SU-DHL-6 (cell line): Measurements from ENCODE around the gene TAS1R2.

ENCODE experiments used
- H2AFZ ChIP-seq: fragments of 200-600 bp; sonication (generic); 2 replicates; pipeline ENCODE4 v1.6.1; 2014; ENCODE audit warnings: low read depth, mild to moderate bottlenecking, moderate library complexity, mixed read lengths, antibody characterized with exemption, low read length; ENCODE audit not compliant: severe bottlenecking
- H3F3A ChIP-seq: fragments of 200-600 bp; shearing (Covaris generic); 2 replicates; pipeline ENCODE4 v1.6.0; 2016; ENCODE audit warnings: antibody characterized with exemption, mild to moderate bottlenecking; ENCODE audit not compliant: insufficient read depth
- H3K27ac ChIP-seq: fragments of 200-600 bp; sonication (generic); 2 replicates; pipeline ENCODE4 v1.5.1; 2016; ENCODE audit warnings: low read depth, mild to moderate bottlenecking, low read length, moderate library complexity, mixed read lengths
- H3K27me3 ChIP-seq: fragments of 200-600 bp; sonication (generic), shearing (Covaris generic); 2 replicates; pipeline ENCODE4 v1.6.0; 2014; ENCODE audit warnings: mild to moderate bottlenecking, low read length
- H3K36me3 ChIP-seq: fragments of 200-600 bp; sonication (generic); 2 replicates; pipeline ENCODE4 v1.6.1; 2014; ENCODE audit warnings: mild to moderate bottlenecking, low read length, mixed read lengths
- H3K4me2 ChIP-seq: fragments of 300-600, 200-600 bp; shearing (Covaris generic), sonication (generic); 2 replicates; pipeline ENCODE4 v1.6.0; 2014; ENCODE audit warnings: low read length, low read depth, mild to moderate bottlenecking; ENCODE audit not compliant: poor library complexity, severe bottlenecking
- H3K4me3 ChIP-seq: fragments of 200-600 bp; sonication (generic); 2 replicates; pipeline ENCODE4 v1.5.1; 2014; ENCODE audit warnings: antibody characterized with exemption, low read length, mild to moderate bottlenecking, mixed read lengths; ENCODE audit not compliant: insufficient read depth, poor library complexity, severe bottlenecking
- H3K79me2 ChIP-seq: fragments of 200-600 bp; sonication (generic); 2 replicates; pipeline ENCODE4 v1.6.1; 2014; ENCODE audit warnings: mild to moderate bottlenecking, low read length, moderate library complexity; ENCODE audit not compliant: insufficient read depth
- H3K9ac ChIP-seq: fragments of 200-600 bp; sonication (generic); 2 replicates; pipeline ENCODE4 v1.7.0; 2014; ENCODE audit warnings: mild to moderate bottlenecking, low read length
- H3K9me2 ChIP-seq: fragments of 200-600 bp; sonication (generic); replicated peaks from 2 replicates; pipeline ENCODE4 v1.6.1; 2014; ENCODE audit warnings: low read length; ENCODE audit not compliant: insufficient read depth
- H3K9me3 ChIP-seq: fragments of 200-600 bp; sonication (generic); 2 replicates; pipeline ENCODE4 v1.6.1; 2014; ENCODE audit warnings: low read length, mixed read lengths; ENCODE audit not compliant: insufficient read depth
- H4K20me1 ChIP-seq: fragments of 200-600 bp; sonication (generic); 2 replicates; pipeline ENCODE4 v1.6.1; 2014; ENCODE audit warnings: low read depth, mild to moderate bottlenecking, antibody characterized with exemption, low read length, moderate library complexity, mixed read lengths
- EZH2phosphoT487 ChIP-seq: fragments of 200-600 bp; sonication (generic), shearing (Covaris generic); conservative IDR thresholded peaks from 2 replicates; pipeline ENCODE4 v1.6.1; 2018; ENCODE audit warnings: mild to moderate bottlenecking, antibody characterized with exemption, low read length, moderate library complexity, mixed read lengths
- TF ChIP-seq, protein P1 (sequence below): fragments of 200-600 bp; sonication (generic); IDR thresholded peaks from one replicate; pipeline ENCODE4 v1.5.1; 2017; ENCODE audit warnings: antibody characterized with exemption, mild to moderate bottlenecking, low read length, moderate library complexity; ENCODE audit not compliant: insufficient read depth, poor library complexity, severe bottlenecking

Gene TAS1R2

DNA sequence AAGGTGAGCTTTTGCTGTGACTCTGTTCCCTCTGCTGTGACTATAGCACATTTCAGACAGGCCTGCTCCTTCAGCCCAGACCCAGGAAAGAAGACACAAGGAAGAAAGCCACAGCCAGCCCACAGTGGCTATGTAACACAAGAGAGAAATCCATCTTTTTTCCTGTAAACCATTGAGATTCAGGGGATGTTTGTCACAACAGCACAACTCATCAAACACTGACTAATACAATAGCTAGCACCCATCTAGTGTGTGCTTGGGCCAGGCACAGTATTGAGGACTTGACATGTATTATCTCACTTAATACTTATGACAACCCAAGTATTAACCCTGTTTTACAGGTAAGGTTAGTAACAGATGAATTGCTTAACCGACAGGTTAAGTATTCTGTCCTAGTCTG is 29.8 kb downstream of the TAS1R2 start:
- no peak overlapping the region for H3K4me2 ChIP-seq
- H3K4me3 ChIP-seq = no peak overlapping the region
- no peaks in the 10 kb centered on the region for H3F3A ChIP-seq
- H3K27ac ChIP-seq = no peak overlapping the region
- no peaks in the 10 kb centered on the region for H4K20me1 ChIP-seq
- no peaks in the 10 kb centered on the region for H3K9me3 ChIP-seq
- no peak overlapping the region for H3K9ac ChIP-seq
- TF ChIP-seq, protein P1, sequence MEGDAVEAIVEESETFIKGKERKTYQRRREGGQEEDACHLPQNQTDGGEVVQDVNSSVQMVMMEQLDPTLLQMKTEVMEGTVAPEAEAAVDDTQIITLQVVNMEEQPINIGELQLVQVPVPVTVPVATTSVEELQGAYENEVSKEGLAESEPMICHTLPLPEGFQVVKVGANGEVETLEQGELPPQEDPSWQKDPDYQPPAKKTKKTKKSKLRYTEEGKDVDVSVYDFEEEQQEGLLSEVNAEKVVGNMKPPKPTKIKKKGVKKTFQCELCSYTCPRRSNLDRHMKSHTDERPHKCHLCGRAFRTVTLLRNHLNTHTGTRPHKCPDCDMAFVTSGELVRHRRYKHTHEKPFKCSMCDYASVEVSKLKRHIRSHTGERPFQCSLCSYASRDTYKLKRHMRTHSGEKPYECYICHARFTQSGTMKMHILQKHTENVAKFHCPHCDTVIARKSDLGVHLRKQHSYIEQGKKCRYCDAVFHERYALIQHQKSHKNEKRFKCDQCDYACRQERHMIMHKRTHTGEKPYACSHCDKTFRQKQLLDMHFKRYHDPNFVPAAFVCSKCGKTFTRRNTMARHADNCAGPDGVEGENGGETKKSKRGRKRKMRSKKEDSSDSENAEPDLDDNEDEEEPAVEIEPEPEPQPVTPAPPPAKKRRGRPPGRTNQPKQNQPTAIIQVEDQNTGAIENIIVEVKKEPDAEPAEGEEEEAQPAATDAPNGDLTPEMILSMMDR = no peak
- no peak for TF ChIP-seq EZH2phosphoT487
- no peaks in the 10 kb centered on the region for H3K79me2 ChIP-seq
- H3K9me2 ChIP-seq = no peaks in the 10 kb centered on the region
- no peak overlapping the region for H2AFZ ChIP-seq
- H3K27me3 ChIP-seq = no peaks in the 10 kb centered on the region
- no peaks in the 10 kb centered on the region for H3K36me3 ChIP-seq

DNA sequence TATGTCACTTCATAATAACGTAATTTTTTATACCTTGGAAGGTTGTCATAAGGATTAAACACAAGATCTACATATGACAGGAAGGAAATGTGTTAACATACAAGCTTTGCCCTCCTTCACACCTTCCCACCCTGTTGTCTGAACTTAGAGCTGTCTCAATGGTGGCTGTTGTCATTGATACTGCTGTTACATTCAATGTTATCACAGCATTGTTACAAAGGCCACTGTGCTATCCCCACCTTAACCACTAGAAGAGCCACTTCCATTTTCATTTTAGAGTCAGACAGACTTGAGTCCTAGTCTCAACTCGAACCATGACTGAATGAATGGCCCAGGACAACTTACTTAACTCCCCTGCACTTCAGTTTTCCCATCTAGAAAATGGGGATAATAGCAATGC is 31.2 kb downstream of the TAS1R2 start:
- no peak overlapping the region for H3K27ac ChIP-seq
- H3K4me2 ChIP-seq = no peak overlapping the region
- H3K9me3 ChIP-seq = no peaks in the 10 kb centered on the region
- H3K79me2 ChIP-seq = no peaks in the 10 kb centered on the region
- no peak overlapping the region for H2AFZ ChIP-seq
- H3K4me3 ChIP-seq = no peak overlapping the region
- H3K27me3 ChIP-seq = no peaks in the 10 kb centered on the region
- H3K9ac ChIP-seq = no peak overlapping the region
- no peaks in the 10 kb centered on the region for H3K36me3 ChIP-seq
- H3F3A ChIP-seq = no peaks in the 10 kb centered on the region
- TF ChIP-seq, protein P1 = no peak
- no peak for TF ChIP-seq EZH2phosphoT487
- H3K9me2 ChIP-seq = no peaks in the 10 kb centered on the region
- no peaks in the 10 kb centered on the region for H4K20me1 ChIP-seq

DNA sequence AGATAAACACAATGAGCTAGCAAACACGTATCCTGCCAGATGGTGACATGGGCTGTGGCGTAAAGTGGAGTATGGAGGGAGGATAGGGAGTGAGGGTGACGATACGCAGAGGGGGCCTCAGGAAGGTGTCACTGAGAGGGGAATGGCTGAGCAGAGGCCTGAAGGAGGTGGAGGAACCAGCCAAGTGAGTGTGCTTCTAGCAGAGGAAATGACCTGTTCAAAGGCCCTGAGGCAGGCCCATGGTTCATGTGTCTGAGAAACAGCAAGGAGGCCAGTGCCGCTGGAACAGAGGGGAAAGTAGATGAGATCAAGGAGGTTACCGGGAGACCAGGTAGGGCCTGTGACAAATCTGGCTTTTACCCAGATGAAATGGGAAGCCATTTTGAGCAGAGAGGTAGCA is 36.0 kb downstream of the TAS1R2 start:
- Histone ChIP-seq H3K4me3 (no peak overlapping the region), H3K9me2 (no peaks in the 10 kb centered on the region), H4K20me1 (no peaks in the 10 kb centered on the region), H2AFZ (no peak overlapping the region), H3K79me2 (no peaks in the 10 kb centered on the region), H3K36me3 (no peaks in the 10 kb centered on the region), H3K4me2 (no peak overlapping the region), H3K9ac (no peak overlapping the region), H3K27me3 (no peaks in the 10 kb centered on the region), H3K27ac (no peak overlapping the region), H3K9me3 (no peaks in the 10 kb centered on the region), H3F3A (no peaks in the 10 kb centered on the region)
- no peak for TF ChIP-seq EZH2phosphoT487
- TF ChIP-seq, protein P1 = no peak
